ENCODE measurements around the gene TRAM2.

GRCh38 chr6:52611833-52612232 lies 35.0 kb upstream of the TRAM2 start:
- TF ChIP-seq NFIC (IDR thresholded peaks at IDR 0.05), result no peak
- TF ChIP-seq, protein P1, sequence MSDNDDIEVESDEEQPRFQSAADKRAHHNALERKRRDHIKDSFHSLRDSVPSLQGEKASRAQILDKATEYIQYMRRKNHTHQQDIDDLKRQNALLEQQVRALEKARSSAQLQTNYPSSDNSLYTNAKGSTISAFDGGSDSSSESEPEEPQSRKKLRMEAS (IDR thresholded peaks at IDR 0.05), result no peak

Data from Ishikawa (cell line).